ENCODE data around the gene TTLL9. TPM values are rescaled to one million over a fixed set of nuclear protein-coding genes. Genes with fewer than 3 reads are reported as not detected.

TTLL9 gene
- total RNA-seq, 4 donors from 2014 or later = 0.49 to 0.68 TPM; not detected in 2

DNA sequence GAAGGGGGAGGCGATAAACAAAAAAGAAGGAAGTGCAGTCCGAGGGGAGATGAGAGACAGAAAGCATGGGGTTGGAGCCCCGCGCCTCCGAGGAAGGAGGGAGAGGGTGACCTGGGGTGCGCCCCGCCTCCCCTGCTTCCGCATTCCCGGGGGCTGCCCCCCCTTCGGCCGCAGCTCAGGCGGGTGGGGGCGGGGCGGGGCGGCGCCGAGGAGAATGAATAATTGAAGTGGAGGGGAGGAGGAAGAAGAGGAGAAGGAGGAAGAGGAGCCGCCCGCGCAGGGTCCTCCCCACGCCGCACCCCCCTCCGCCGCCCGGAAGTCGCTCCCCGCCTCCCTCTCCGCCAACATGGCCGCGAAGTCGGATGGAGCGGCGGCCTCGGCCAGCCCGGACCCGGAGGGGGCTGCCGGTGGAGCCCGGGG lies 97.4 kb downstream of the TTLL9 start, which contains the start of gene XKR7:
XKR7 (plus strand) TSS at position 322 of the 420 bp plus-strand sequence; CDS start at position 347, 25 bp downstream.
- H3K27me3 ChIP-seq = peaks cover 72% of the 10 kb centered on the region
- no peaks in the 10 kb centered on the region for H3K9me3 ChIP-seq
- TF ChIP-seq, protein P1, sequence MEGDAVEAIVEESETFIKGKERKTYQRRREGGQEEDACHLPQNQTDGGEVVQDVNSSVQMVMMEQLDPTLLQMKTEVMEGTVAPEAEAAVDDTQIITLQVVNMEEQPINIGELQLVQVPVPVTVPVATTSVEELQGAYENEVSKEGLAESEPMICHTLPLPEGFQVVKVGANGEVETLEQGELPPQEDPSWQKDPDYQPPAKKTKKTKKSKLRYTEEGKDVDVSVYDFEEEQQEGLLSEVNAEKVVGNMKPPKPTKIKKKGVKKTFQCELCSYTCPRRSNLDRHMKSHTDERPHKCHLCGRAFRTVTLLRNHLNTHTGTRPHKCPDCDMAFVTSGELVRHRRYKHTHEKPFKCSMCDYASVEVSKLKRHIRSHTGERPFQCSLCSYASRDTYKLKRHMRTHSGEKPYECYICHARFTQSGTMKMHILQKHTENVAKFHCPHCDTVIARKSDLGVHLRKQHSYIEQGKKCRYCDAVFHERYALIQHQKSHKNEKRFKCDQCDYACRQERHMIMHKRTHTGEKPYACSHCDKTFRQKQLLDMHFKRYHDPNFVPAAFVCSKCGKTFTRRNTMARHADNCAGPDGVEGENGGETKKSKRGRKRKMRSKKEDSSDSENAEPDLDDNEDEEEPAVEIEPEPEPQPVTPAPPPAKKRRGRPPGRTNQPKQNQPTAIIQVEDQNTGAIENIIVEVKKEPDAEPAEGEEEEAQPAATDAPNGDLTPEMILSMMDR (IDR thresholded peaks at IDR 0.05) = no peak
- no peak for TF ChIP-seq POLR2A (IDR thresholded peaks at IDR 0.05)
- H3K27ac ChIP-seq = no peak within 1 kb of the TSS
- WGBS = 4% methylated on average over 26 of the region's 38 CpGs
- DNase-seq (ENCODE audit: low spot score in 2 of 2) = no peak
- H3K4me1 ChIP-seq = peaks cover 10% of the 10 kb centered on the region
- H3K4me3 ChIP-seq = peak within 1 kb of the TSS; percentile 36
- H3K36me3 ChIP-seq = no peaks in the 10 kb centered on the region

DNA sequence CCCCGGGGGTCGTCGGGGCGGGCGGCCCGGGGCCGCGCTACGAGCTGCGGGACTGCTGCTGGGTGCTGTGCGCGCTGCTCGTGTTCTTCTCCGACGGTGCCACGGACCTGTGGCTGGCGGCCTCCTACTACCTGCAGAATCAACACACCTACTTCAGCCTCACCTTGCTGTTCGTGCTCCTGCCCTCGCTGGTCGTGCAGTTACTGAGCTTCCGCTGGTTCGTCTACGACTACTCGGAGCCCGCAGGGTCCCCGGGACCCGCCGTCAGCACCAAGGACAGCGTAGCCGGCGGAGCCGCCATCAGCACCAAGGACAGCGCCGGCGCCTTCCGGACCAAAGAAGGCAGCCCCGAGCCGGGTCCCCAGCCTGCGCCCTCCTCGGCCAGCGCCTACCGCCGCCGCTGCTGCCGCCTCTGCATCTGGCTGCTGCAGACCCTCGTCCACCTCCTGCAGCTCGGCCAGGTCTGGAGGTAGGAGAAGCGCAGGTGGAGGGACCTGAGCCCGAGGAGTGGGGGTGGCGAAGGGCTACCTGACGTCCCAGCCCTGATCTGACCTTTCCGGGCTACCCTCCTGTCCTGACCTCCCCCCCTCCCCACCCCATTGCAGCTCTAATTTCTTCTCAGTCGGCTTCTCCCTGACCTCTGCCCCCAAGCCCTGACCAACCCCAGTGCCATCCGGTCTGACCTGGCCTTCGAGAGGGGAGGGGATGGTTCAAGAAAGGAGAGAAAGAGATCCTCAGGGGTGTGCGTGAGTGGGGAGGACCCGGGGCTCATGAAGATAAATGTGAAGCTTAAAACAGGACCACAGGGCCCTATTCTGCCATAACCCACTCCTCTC lies 98.1 kb downstream of the TTLL9 start:
- Histone ChIP-seq H3K27ac (no peak overlapping the region), H3K4me1 (peaks cover 10% of the 10 kb centered on the region), H3K36me3 (no peaks in the 10 kb centered on the region), H3K27me3 (peaks cover 74% of the 10 kb centered on the region), H3K9me3 (no peaks in the 10 kb centered on the region), H3K4me3 (peak overlapping the region; percentile 36)
- WGBS = 13% methylated on average over 6 of the region's 57 CpGs
- TF ChIP-seq POLR2AphosphoS5 (IDR thresholded peaks at IDR 0.05) = peak in 1 of 3 donors; percentile 89
- no peak for TF ChIP-seq POLR2A (IDR thresholded peaks at IDR 0.05)
- peak in 1 of 2 donors; percentile 76 for DNase-seq (ENCODE audit: low spot score in 2 of 2)

DNA sequence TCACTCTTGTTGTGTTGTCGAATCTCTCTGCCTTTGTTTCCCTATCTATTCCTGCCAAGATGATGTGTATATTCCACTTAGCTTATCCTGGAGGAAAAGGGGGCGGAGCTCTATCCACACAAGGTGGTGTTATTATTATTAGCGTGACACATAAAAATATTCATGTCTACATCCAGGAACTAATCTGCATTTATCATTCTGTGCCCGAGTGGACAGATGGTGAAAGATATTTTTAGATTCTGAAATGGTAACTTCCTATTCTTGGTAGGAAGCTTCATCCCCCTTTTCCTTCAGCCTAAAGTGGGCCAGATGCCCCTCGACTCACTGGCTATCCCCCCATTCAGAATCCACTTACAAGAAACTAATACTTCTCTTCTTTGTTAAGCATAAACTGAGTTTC lies 99.6 kb downstream of the TTLL9 start:
- no peak overlapping the region for H3K27ac ChIP-seq
- H3K9me3 ChIP-seq = no peaks in the 10 kb centered on the region
- TF ChIP-seq POLR2A (IDR thresholded peaks at IDR 0.05) = no peak
- TF ChIP-seq POLR2AphosphoS5 (IDR thresholded peaks at IDR 0.05) = no peak
- no peak for TF ChIP-seq EP300 (IDR thresholded peaks at IDR 0.05)
- TF ChIP-seq, protein P1 (IDR thresholded peaks at IDR 0.05) = no peak
- DNase-seq (ENCODE audit: low spot score in 2 of 2) = no peak
- H3K27me3 ChIP-seq = peaks cover 80% of the 10 kb centered on the region
- no peaks in the 10 kb centered on the region for H3K36me3 ChIP-seq
- H3K4me3 ChIP-seq = no peak overlapping the region
- H3K4me1 ChIP-seq = peaks cover 10% of the 10 kb centered on the region
- WGBS = 74% methylated on average over 5 of the region's 5 CpGs

DNA sequence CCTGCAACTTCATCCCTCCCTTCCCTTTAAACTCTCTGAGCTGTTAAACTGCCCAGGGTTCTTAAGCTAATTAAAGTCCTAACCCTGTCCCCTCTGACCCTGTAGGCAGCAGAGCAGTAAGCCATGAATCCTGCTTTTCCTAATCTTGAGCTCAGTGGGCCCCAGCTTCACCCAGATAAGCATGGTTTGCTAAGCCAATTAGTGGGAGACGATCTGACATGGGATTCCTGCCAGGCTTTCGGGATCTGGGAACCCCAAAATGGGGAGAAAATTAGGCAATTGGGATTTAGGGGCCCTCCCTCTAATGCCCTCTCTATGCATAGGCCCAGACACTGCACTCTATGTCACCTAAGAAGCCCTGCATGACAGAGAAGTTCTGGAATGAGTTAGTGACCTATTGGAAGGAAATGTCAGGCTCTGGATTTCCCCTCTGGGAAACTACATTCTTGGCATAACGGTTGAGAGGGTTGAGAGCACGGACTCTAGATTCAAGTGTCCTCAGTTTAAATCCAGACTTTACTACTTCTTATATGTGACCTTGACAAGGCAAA lies 102.1 kb downstream of the TTLL9 start:
- WGBS = 13% methylated on average over 4 of the region's 4 CpGs
- no peak for TF ChIP-seq EP300 (IDR thresholded peaks at IDR 0.05)
- TF ChIP-seq, protein P1 (IDR thresholded peaks at IDR 0.05) = no peak
- no peak overlapping the region for H3K27ac ChIP-seq
- H3K4me1 ChIP-seq = peaks cover 10% of the 10 kb centered on the region
- H3K4me3 ChIP-seq = no peak overlapping the region
- H3K9me3 ChIP-seq = no peaks in the 10 kb centered on the region
- no peaks in the 10 kb centered on the region for H3K36me3 ChIP-seq
- no peak for DNase-seq (ENCODE audit: low spot score in 2 of 2)
- peaks cover 58% of the 10 kb centered on the region for H3K27me3 ChIP-seq

DNA sequence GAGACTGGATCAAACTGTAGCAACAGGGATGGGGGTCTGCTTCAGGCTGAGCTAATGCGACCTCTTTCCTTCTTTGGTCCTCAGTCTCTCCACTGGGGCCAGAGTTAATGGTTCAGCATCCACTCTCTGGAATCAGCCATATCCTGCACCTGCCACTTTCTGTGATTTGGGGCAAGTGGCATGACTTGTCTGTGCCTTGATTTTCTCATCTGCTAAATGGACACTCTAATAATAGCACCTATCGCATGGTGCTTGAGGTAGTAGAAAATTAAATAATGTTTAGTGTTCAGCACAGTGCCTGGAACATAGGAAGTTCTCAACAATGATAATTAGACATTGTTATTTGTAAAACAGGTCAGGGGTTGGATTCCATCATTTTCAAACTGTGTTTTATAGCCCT lies 103.9 kb downstream of the TTLL9 start:
- H3K4me3 ChIP-seq = no peak overlapping the region
- H3K4me1 ChIP-seq = no peaks in the 10 kb centered on the region
- H3K36me3 ChIP-seq = no peaks in the 10 kb centered on the region
- no peak for TF ChIP-seq POLR2AphosphoS5 (IDR thresholded peaks at IDR 0.05)
- H3K27ac ChIP-seq = no peak overlapping the region
- 78% methylated on average over 2 of the region's 2 CpGs for WGBS
- H3K27me3 ChIP-seq = peaks cover 42% of the 10 kb centered on the region
- no peak for DNase-seq (ENCODE audit: low spot score in 2 of 2)
- no peaks in the 10 kb centered on the region for H3K9me3 ChIP-seq

DNA sequence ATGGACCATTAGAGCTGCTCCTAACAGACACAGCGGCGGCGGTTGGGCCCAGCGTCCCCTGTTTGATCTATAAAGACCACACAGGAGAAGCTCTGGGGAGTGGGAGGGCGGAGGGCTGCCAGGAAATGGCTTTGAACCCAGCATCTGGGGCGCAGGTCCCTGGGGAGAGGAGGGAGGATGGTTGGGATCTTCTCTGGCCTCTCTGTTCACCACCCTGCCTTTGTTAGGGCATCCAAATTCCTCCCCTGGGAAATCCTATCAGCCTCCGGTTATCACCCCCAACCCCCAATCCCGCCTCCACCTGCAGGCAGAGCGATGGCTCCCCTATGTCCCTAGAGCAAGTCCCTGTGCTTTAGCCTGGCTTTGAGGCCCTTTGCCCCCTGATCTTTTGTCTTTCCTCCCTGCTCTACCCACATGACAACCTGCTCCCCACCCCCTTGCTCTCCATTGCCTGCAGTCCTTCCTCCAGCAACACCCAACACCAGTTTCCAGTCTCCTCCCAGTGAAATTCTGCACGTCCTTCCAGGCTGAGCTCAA lies 104.6 kb downstream of the TTLL9 start:
- Histone ChIP-seq H3K27ac (no peak overlapping the region), H3K27me3 (peaks cover 45% of the 10 kb centered on the region), H3K4me3 (no peak overlapping the region), H3K9me3 (no peaks in the 10 kb centered on the region), H3K36me3 (no peaks in the 10 kb centered on the region), H3K4me1 (no peaks in the 10 kb centered on the region)
- no peak for DNase-seq (ENCODE audit: low spot score in 2 of 2)
- TF ChIP-seq EP300 (IDR thresholded peaks at IDR 0.05) (no peak), POLR2A (IDR thresholded peaks at IDR 0.05) (no peak), POLR2AphosphoS5 (IDR thresholded peaks at IDR 0.05) (no peak)
- TF ChIP-seq, protein P1 (IDR thresholded peaks at IDR 0.05) = no peak
- WGBS = 20% methylated on average over 10 of the region's 10 CpGs

Data from suprapubic skin (tissue), 4 donors.